HEK293T (cell line): Measurements from ENCODE around the gene NPAS3.

Source experiments
- BHLHE40 ChIP-seq: fragments of 450-650 bp; IDR thresholded peaks from 2 replicates; pipeline ENCODE4 v1.6.1; 2016; ENCODE audit warnings: mild to moderate bottlenecking, moderate library complexity, borderline replicate concordance
- FOXK2 ChIP-seq: fragments of 450-650 bp; IDR thresholded peaks from 2 replicates; pipeline ENCODE4 v1.6.1; 2016; ENCODE audit warnings: mild to moderate bottlenecking
- HDGF ChIP-seq: fragments of 450-650 bp; IDR thresholded peaks from 2 replicates; pipeline ENCODE4 v1.6.1; 2017; ENCODE audit warnings: antibody characterized with exemption, borderline replicate concordance
- SP1 ChIP-seq: fragments of 450-650 bp; IDR thresholded peaks from 2 replicates; pipeline ENCODE4 v1.6.1; 2017

GRCh38 chr14:33679025-33679424 is 740.3 kb downstream of the NPAS3 start:
- no peak for TF ChIP-seq SP1
- no peak for TF ChIP-seq HDGF
- TF ChIP-seq FOXK2, result no peak
- no peak for TF ChIP-seq BHLHE40
